DND-41 (cell line): Measurements from ENCODE around the gene SLC45A1.

Experiments used
- EZH2 ChIP-seq: IDR thresholded peaks from 3 replicates; pipeline ENCODE4 v1.6.1; 2012; ENCODE audit warnings: borderline replicate concordance, low read depth, mild to moderate bottlenecking, moderate library complexity, low read length, inconsistent platforms; ENCODE audit not compliant: severe bottlenecking
- TF ChIP-seq, protein P1 (sequence below): IDR thresholded peaks from 2 replicates; pipeline ENCODE4 v1.5.1; 2012; ENCODE audit warnings: borderline replicate concordance, low read length, moderate library complexity, mild to moderate bottlenecking; ENCODE audit not compliant: poor library complexity, severe bottlenecking; ENCODE audit errors: extremely low read depth

DNA sequence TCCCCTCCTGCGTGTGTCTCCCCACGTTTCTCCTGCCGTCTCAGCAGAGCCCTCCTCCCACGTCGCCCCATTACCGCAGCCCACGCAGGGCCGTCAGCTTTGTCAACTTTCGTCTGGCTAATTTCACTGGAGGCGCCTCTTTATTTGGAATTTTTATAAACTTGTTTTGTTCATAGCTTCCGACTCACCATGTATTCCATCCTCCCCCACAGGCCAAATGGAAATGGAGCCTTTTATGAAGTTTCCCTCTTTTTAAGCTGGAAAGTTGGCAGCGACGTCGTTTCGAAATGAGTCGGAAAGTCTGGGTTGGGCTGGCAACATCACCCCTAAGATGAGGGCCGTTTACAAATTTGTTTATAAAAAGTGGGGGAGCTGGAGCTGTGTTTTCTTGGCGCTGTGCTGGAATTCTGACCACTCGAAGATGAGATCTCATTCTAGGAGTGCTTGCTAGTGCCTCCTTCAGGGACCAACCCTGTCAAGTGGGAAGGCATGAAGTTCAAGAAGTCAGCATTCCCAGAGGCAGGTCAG, 23.7 kb upstream of the SLC45A1 start:
- TF ChIP-seq, protein P1, sequence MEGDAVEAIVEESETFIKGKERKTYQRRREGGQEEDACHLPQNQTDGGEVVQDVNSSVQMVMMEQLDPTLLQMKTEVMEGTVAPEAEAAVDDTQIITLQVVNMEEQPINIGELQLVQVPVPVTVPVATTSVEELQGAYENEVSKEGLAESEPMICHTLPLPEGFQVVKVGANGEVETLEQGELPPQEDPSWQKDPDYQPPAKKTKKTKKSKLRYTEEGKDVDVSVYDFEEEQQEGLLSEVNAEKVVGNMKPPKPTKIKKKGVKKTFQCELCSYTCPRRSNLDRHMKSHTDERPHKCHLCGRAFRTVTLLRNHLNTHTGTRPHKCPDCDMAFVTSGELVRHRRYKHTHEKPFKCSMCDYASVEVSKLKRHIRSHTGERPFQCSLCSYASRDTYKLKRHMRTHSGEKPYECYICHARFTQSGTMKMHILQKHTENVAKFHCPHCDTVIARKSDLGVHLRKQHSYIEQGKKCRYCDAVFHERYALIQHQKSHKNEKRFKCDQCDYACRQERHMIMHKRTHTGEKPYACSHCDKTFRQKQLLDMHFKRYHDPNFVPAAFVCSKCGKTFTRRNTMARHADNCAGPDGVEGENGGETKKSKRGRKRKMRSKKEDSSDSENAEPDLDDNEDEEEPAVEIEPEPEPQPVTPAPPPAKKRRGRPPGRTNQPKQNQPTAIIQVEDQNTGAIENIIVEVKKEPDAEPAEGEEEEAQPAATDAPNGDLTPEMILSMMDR: no peak
- no peak for TF ChIP-seq EZH2
